Hepatocyte (in vitro differentiated cells): Measurements from ENCODE around the gene ARMH2.

Source experiments
- CTCF ChIP-seq: fragments of 200-600 bp; sonication (generic); IDR thresholded peaks from 2 replicates; pipeline ENCODE4 v1.5.1; 2016; ENCODE audit warnings: antibody characterized with exemption, mild to moderate bottlenecking; ENCODE audit not compliant: poor library complexity
- EZH2 ChIP-seq: fragments of 200-600 bp; sonication (generic); IDR thresholded peaks from 2 replicates; pipeline ENCODE4 v1.6.1; 2016; ENCODE audit warnings: antibody characterized with exemption, mild to moderate bottlenecking, borderline replicate concordance

- TF ChIP-seq CTCF = no peak
- TF ChIP-seq EZH2 = no peak
Observed at GRCh38 chr6:24778121-24778520, 20.6 kb downstream of the ARMH2 start.
